Uterus (tissue), 4 donors: ENCODE measurements around the gene LIPH. TPM values are rescaled to one million over a fixed set of nuclear protein-coding genes. Genes with fewer than 3 reads are reported as not detected.

Source experiments
- DNase-seq, 2 donors: peaks; one replicate each; pipeline ENCODE4 v3.0.0-alpha.2; 2019 to 2020
- H3K27ac ChIP-seq, 2 donors: fragments of 200-600 bp; sonication (generic); 1 replicate in 1 of 2; 2 replicates in 1 of 2; pipeline ENCODE4 v1.5.1; 2016 to 2018
- H3K27me3 ChIP-seq, 2 donors: fragments of 200-600 bp; sonication (generic); one replicate each; pipeline ENCODE4 v1.5.1; 2018 to 2019; ENCODE audit warnings: control low read depth in 1 of 2
- H3K36me3 ChIP-seq, 2 donors: fragments of 200-600 bp; sonication (generic); one replicate each; pipeline ENCODE4 v1.5.1; 2019; ENCODE audit warnings: control low read depth in 1 of 2
- H3K4me1 ChIP-seq, 2 donors: fragments of 200-600 bp; sonication (generic); one replicate each; pipeline ENCODE4 v1.5.1; 2018 to 2019; ENCODE audit warnings: control low read depth in 1 of 2
- H3K4me3 ChIP-seq, 2 donors: fragments of 200-600 bp; sonication (generic); 1 replicate in 1 of 2; 2 replicates in 1 of 2; pipeline ENCODE4 v1.5.1; 2018 to 2019; ENCODE audit warnings: mild to moderate bottlenecking in 1 of 2
- H3K9me3 ChIP-seq, 2 donors: fragments of 200-600 bp; sonication (generic); one replicate each; pipeline ENCODE4 v1.5.1; 2019; ENCODE audit warnings: control low read depth in 1 of 2
- POLR2A ChIP-seq, 2 donors: fragments of 450-650 bp; IDR thresholded peaks; one replicate each; pipeline ENCODE4 v1.6.1; 2016; ENCODE audit warnings: antibody characterized with exemption in 2 of 2, mild to moderate bottlenecking in 1 of 2, moderate library complexity in 1 of 2
- intact Hi-C: fragments of 100-400 bp; cut with DNase I; formaldehyde crosslinking; loops from one replicate; pipeline ENCODE4 v1.15.1; 2023; ENCODE audit warnings: low total_unique reads
- total RNA-seq, 4 donors: library from RNA; depleted of rRNA in 3 of 4; stranded (reverse); fragments of >200 nt in 3 of 4; gene quantifications; one replicate each; pipeline versions ENCODE4 v1.1.0 to v1.2.4, GENCODE V29; 2014 to 2023
- TF ChIP-seq, protein P1 (sequence below), 4 experiments: fragments of 200-600 bp in 2 of 4; fragments of 450-650 bp in 2 of 4; sonication (generic) in 2 of 4; IDR thresholded peaks; one replicate each; pipeline ENCODE4 v1.5.1; 2016 to 2019; ENCODE audit warnings: antibody characterized with exemption in 4 of 4, mild to moderate bottlenecking in 2 of 4, moderate library complexity in 1 of 4
- donor health status: DM: yes; HTN: yes; CAD: no.

LIPH gene
- total RNA-seq, 4 donors from 2014 or later, result 0.07 TPM; not detected in 3

DNA sequence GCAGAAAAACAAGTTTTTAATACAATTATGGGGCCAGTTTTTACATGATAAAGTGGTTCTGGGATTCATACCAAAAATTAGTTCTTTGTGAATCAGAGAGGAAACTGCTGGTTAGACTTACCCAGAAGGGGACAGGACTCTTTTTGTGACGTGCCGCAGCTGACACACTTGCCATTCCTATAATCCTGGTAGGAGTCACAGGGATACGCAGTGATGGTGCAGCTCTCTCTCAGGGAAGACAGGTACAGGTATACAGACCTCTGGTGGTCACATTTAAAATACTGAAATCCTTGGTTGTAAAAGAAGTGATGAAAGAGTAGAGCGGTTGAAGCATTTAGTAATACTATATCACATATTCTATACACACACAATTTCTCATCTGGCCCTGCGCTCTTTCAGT, 33.4 kb downstream of the LIPH start:
- Histone ChIP-seq H3K27me3 (no peaks in the 10 kb centered on the region), H3K4me3 (no peak overlapping the region), H3K4me1 (no peaks in the 10 kb centered on the region), H3K9me3 (no peaks in the 10 kb centered on the region), H3K36me3 (no peaks in the 10 kb centered on the region), H3K27ac (no peak overlapping the region)
- no peak for DNase-seq
- TF ChIP-seq POLR2A (IDR thresholded peaks at IDR 0.05), result no peak
- TF ChIP-seq, protein P1, sequence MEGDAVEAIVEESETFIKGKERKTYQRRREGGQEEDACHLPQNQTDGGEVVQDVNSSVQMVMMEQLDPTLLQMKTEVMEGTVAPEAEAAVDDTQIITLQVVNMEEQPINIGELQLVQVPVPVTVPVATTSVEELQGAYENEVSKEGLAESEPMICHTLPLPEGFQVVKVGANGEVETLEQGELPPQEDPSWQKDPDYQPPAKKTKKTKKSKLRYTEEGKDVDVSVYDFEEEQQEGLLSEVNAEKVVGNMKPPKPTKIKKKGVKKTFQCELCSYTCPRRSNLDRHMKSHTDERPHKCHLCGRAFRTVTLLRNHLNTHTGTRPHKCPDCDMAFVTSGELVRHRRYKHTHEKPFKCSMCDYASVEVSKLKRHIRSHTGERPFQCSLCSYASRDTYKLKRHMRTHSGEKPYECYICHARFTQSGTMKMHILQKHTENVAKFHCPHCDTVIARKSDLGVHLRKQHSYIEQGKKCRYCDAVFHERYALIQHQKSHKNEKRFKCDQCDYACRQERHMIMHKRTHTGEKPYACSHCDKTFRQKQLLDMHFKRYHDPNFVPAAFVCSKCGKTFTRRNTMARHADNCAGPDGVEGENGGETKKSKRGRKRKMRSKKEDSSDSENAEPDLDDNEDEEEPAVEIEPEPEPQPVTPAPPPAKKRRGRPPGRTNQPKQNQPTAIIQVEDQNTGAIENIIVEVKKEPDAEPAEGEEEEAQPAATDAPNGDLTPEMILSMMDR (IDR thresholded peaks at IDR 0.05), result no peak
- intact Hi-C loops, result no loop called here

- no peaks in the 10 kb centered on the region for H3K27me3 ChIP-seq
- H3K4me1 ChIP-seq, result no peaks in the 10 kb centered on the region
- intact Hi-C loops, result no loop called here
- H3K36me3 ChIP-seq, result no peaks in the 10 kb centered on the region
- TF ChIP-seq, protein P1 (IDR thresholded peaks at IDR 0.05), result no peak
- no peak for TF ChIP-seq POLR2A (IDR thresholded peaks at IDR 0.05)
- no peaks in the 10 kb centered on the region for H3K9me3 ChIP-seq
- H3K4me3 ChIP-seq, result no peak overlapping the region
- H3K27ac ChIP-seq, result no peak overlapping the region
- no peak for DNase-seq
Observed at GRCh38 chr3:185517387-185518130, 34.8 kb downstream of the LIPH start.

DNA sequence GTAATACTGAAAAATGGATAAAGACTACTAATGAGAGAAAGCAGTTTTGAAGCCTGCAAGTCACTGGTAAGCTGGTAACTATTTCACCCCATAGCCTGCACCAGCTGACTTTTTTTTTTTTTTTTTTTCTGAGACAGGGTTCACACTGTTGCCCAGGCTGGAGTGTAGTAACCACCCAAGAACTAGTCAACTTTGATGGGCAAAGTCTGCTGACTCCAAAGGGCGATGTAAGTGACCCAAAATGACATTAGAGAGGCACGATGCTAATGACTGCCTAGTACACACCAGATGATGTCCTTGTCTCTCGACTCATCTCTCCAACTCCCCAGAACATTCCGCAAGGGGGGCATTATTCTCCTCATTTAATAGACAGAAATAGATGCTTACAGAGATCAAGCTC, 40.7 kb downstream of the LIPH start:
- no peak overlapping the region for H3K27ac ChIP-seq
- no peaks in the 10 kb centered on the region for H3K36me3 ChIP-seq
- H3K27me3 ChIP-seq, result no peaks in the 10 kb centered on the region
- H3K9me3 ChIP-seq, result no peaks in the 10 kb centered on the region
- TF ChIP-seq, protein P1 (IDR thresholded peaks at IDR 0.05), result no peak
- TF ChIP-seq POLR2A (IDR thresholded peaks at IDR 0.05), result no peak
- intact Hi-C loops, result no loop called here
- DNase-seq, result no peak
- no peaks in the 10 kb centered on the region for H3K4me1 ChIP-seq
- H3K4me3 ChIP-seq, result no peak overlapping the region

DNA sequence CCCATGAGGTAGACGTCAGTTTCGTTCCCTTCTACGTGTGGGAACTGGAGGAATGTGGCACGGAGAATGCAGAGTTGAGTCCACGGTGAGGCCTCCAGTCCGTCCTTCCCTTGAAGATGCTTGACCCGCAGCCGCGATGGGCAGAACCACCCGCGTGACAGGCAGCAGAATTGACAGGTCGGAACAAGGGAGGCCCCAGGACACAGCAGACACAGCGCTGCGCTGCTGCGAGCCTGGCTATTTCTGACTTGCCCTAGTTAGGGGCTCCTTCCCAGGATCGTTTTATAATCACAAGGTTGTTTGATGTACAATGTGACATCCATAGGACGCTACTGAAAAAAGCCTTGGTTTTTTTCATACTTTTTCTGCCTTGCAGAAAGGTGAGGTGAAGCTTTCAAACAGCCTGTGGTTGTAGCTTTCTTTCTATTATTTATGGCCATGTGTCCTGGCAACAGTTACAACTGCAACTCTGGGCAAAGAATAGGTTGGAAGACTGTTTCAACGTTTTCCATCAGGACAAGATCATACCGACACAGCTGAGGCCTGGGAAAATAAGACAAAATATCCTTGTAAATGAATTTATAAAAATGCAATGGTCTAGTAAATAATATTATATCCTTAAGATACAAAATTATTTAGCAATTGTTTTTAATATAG, 43.9 kb downstream of the LIPH start:
- H3K9me3 ChIP-seq, result no peaks in the 10 kb centered on the region
- no peak overlapping the region for H3K27ac ChIP-seq
- no peak for TF ChIP-seq POLR2A (IDR thresholded peaks at IDR 0.05)
- TF ChIP-seq, protein P1 (IDR thresholded peaks at IDR 0.05), result no peak
- H3K36me3 ChIP-seq, result no peaks in the 10 kb centered on the region
- H3K4me3 ChIP-seq, result no peak overlapping the region
- DNase-seq, result no peak
- no peaks in the 10 kb centered on the region for H3K27me3 ChIP-seq
- intact Hi-C loops, result no loop called here
- H3K4me1 ChIP-seq, result no peaks in the 10 kb centered on the region

- H3K4me1 ChIP-seq, result no peaks in the 10 kb centered on the region
- DNase-seq, result no peak
- H3K27ac ChIP-seq, result no peak overlapping the region
- H3K4me3 ChIP-seq, result no peak overlapping the region
- intact Hi-C loops, result no loop called here
- TF ChIP-seq POLR2A (IDR thresholded peaks at IDR 0.05), result no peak
- TF ChIP-seq, protein P1 (IDR thresholded peaks at IDR 0.05), result no peak
- no peaks in the 10 kb centered on the region for H3K36me3 ChIP-seq
- no peaks in the 10 kb centered on the region for H3K27me3 ChIP-seq
- H3K9me3 ChIP-seq, result no peaks in the 10 kb centered on the region
Observed at GRCh38 chr3:185507883-185508282, 44.5 kb downstream of the LIPH start.
